Mammary epithelial cell (primary cell): ENCODE measurements around the gene NAPA.

Source experiments
- EZH2 ChIP-seq: IDR thresholded peaks from 2 replicates; pipeline ENCODE4 v1.6.1; 2012; ENCODE audit warnings: low read length, inconsistent platforms, borderline replicate concordance
- TF ChIP-seq, protein P1 (sequence below), 2 donors: IDR thresholded peaks in 1 of 2; conservative IDR thresholded peaks in 1 of 2; 2 replicates each; pipeline ENCODE4 v1.5.1; 2011 to 2012; ENCODE audit warnings: inconsistent platforms in 2 of 2, low read length in 2 of 2, mild to moderate bottlenecking in 2 of 2, control low read depth in 1 of 2, low read depth in 1 of 2; ENCODE audit not compliant: insufficient read depth in 1 of 2; ENCODE audit errors: extremely low read depth in 1 of 2

DNA sequence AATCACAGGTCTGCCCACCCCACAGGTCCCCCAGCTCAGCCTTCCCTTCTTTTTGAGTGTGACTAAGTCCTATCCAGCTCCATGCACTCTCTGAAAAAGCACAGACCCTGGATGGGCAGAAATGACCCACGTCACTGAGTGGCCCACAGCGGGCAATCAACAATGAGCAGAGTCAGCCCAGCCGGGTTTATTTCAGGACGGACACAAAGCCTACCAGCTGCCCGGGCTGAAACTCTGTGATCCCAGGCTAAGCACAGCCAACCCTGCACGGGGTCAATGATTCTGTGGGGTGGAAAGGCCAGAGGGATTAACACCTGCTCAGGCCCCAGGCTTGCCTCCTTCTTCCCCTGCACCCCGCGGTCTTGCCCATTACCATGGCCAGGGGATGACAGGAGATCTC lies 8.4 kb downstream of the NAPA start:
- TF ChIP-seq, protein P1, sequence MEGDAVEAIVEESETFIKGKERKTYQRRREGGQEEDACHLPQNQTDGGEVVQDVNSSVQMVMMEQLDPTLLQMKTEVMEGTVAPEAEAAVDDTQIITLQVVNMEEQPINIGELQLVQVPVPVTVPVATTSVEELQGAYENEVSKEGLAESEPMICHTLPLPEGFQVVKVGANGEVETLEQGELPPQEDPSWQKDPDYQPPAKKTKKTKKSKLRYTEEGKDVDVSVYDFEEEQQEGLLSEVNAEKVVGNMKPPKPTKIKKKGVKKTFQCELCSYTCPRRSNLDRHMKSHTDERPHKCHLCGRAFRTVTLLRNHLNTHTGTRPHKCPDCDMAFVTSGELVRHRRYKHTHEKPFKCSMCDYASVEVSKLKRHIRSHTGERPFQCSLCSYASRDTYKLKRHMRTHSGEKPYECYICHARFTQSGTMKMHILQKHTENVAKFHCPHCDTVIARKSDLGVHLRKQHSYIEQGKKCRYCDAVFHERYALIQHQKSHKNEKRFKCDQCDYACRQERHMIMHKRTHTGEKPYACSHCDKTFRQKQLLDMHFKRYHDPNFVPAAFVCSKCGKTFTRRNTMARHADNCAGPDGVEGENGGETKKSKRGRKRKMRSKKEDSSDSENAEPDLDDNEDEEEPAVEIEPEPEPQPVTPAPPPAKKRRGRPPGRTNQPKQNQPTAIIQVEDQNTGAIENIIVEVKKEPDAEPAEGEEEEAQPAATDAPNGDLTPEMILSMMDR (conservative IDR thresholded peaks at IDR 0.05 in 1 of 2, IDR thresholded peaks at IDR 0.05 in 1 of 2; ENCODE audit: extremely low read depth in 1 of 2, insufficient read depth in 1 of 2, low read depth in 1 of 2, low read length in 2 of 2) = no peak
- no peak for TF ChIP-seq EZH2
